Kidney epithelial cell (primary cell): ENCODE measurements around the gene APOB. TPM values are rescaled to one million over a fixed set of nuclear protein-coding genes. Genes with fewer than 3 reads are reported as not detected.

ENCODE experiments used
- DNase-seq: peaks from one replicate; pipeline ENCODE4 v3.0.0-alpha.2; 2010; ENCODE audit warnings: low read depth
- H3K27me3 ChIP-seq: 2 replicates; pipeline ENCODE4 v1.6.0; 2011; ENCODE audit warnings: low read length; ENCODE audit not compliant: control insufficient read depth, insufficient read depth
- H3K36me3 ChIP-seq: 2 replicates; pipeline ENCODE4 v1.5.1; 2011; ENCODE audit warnings: low read length; ENCODE audit not compliant: control insufficient read depth, insufficient read depth
- H3K4me3 ChIP-seq: 2 replicates; pipeline ENCODE4 v1.5.1; 2011; ENCODE audit warnings: low read depth, mild to moderate bottlenecking, control low read depth, low read length
- CTCF ChIP-seq: IDR thresholded peaks from 2 replicates; pipeline ENCODE4 v1.5.1; 2011; ENCODE audit warnings: mild to moderate bottlenecking, moderate library complexity, low read length, control low read depth, inconsistent platforms; ENCODE audit not compliant: insufficient read depth, poor library complexity, severe bottlenecking
- total RNA-seq: library from RNA; depleted of rRNA; stranded (reverse); fragments of >200 nt; gene quantifications from 2 replicates; pipeline ENCODE4 v1.2.3, GENCODE V29; 2015

The APOB gene
- total RNA-seq, 1 donor from 2014 or later = not detected

GRCh38 chr2:21052044-21052443 is 8.2 kb upstream of the APOB start:
- DNase-seq = no peak

GRCh38 chr2:21050164-21050563 is 6.3 kb upstream of the APOB start:
- Histone ChIP-seq H3K27me3 (peaks cover 1% of the 10 kb centered on the region), H3K4me3 (no peak overlapping the region), H3K36me3 (no peaks in the 10 kb centered on the region)
- no peak for DNase-seq
- TF ChIP-seq CTCF = no peak

More at GRCh38 chr2:21052044-21052443, 8.2 kb upstream of the APOB start:
- Histone ChIP-seq H3K4me3 (no peak overlapping the region), H3K27me3 (no peaks in the 10 kb centered on the region), H3K36me3 (no peaks in the 10 kb centered on the region)
- no peak for TF ChIP-seq CTCF

- TF ChIP-seq CTCF = no peak
- H3K4me3 ChIP-seq = no peak overlapping the region
Measured at GRCh38 chr2:21047141-21048009, 3.5 kb upstream of the APOB start.

GRCh38 chr2:21046506-21046905 is 2.6 kb upstream of the APOB start:
- no peak for DNase-seq
- H3K4me3 ChIP-seq = no peak overlapping the region
- no peak for TF ChIP-seq CTCF
- H3K27me3 ChIP-seq = peaks cover 19% of the 10 kb centered on the region
- H3K36me3 ChIP-seq = no peaks in the 10 kb centered on the region

More at GRCh38 chr2:21047141-21048009, 3.5 kb upstream of the APOB start:
- Histone ChIP-seq H3K27me3 (peaks cover 19% of the 10 kb centered on the region), H3K36me3 (no peaks in the 10 kb centered on the region)
- DNase-seq = no peak

GRCh38 chr2:21044694-21045371 is 960 bp upstream of the APOB start:
- no peaks in the 10 kb centered on the region for H3K36me3 ChIP-seq
- TF ChIP-seq CTCF = no peak
- peaks cover 19% of the 10 kb centered on the region for H3K27me3 ChIP-seq
- no peak for DNase-seq
- H3K4me3 ChIP-seq = no peak overlapping the region
